ENCODE data around the gene SLC37A2.

DNA sequence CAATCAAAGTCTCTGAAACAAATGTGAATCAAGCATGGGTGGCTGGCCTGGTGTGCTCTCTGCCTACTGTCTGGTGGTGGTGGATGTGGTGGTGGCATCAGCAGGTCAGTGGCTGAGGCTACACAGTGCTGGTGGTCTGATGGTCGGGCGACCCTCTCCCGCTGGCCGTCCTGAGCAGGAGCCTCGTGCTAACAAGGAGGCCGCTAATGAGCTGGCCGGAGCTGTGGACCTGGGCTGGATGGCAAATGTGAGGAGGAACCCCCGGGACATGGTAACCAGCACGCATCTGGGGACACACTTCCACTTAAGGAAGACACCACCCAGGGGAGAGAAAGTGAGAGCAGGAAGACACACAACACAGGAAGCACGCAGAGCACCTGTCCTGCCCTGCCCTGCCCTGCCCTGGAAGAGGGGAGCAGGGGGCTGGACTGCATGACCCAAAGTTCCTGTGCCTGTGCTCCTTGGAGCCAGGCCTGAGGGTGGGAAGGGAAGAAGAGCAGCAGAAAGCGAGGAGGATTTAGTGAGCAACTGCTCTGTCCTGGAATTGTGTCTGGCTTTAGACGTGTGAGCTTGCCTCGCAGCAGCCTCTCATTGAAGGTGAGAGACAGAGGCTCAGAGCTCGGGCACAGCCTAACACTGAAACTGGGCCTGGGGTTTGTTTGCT, 23.7 kb downstream of the SLC37A2 start:
- TF ChIP-seq, protein P1, sequence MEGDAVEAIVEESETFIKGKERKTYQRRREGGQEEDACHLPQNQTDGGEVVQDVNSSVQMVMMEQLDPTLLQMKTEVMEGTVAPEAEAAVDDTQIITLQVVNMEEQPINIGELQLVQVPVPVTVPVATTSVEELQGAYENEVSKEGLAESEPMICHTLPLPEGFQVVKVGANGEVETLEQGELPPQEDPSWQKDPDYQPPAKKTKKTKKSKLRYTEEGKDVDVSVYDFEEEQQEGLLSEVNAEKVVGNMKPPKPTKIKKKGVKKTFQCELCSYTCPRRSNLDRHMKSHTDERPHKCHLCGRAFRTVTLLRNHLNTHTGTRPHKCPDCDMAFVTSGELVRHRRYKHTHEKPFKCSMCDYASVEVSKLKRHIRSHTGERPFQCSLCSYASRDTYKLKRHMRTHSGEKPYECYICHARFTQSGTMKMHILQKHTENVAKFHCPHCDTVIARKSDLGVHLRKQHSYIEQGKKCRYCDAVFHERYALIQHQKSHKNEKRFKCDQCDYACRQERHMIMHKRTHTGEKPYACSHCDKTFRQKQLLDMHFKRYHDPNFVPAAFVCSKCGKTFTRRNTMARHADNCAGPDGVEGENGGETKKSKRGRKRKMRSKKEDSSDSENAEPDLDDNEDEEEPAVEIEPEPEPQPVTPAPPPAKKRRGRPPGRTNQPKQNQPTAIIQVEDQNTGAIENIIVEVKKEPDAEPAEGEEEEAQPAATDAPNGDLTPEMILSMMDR (IDR thresholded peaks at IDR 0.05 in 4 of 5, conservative IDR thresholded peaks at IDR 0.05 in 1 of 5) = no peak
- TF ChIP-seq POLR2A (IDR thresholded peaks at IDR 0.05) = no peak

All from gastrocnemius medialis (tissue), 4 donors.